Cardiac fibroblast (primary cell): ENCODE data around the gene DNAAF5.

Source experiments
- DNase-seq, 2 donors: peaks; one replicate each; pipeline versions ENCODE4 v3.0.0 to v3.0.0-alpha.2; 2010; ENCODE audit warnings: low read depth in 2 of 2
- H3K4me3 ChIP-seq, 2 donors: replicated peaks in 1 of 2; 1 replicate in 1 of 2; 2 replicates in 1 of 2; pipeline ENCODE4 v1.5.1; 2011; ENCODE audit warnings: low read depth in 2 of 2, low read length in 2 of 2, mild to moderate bottlenecking in 2 of 2, moderate library complexity in 1 of 2
- CTCF ChIP-seq: IDR thresholded peaks from one replicate; pipeline ENCODE4 v1.5.1; 2011; ENCODE audit warnings: low read depth, mild to moderate bottlenecking, low read length, inconsistent platforms

Gene DNAAF5

DNA sequence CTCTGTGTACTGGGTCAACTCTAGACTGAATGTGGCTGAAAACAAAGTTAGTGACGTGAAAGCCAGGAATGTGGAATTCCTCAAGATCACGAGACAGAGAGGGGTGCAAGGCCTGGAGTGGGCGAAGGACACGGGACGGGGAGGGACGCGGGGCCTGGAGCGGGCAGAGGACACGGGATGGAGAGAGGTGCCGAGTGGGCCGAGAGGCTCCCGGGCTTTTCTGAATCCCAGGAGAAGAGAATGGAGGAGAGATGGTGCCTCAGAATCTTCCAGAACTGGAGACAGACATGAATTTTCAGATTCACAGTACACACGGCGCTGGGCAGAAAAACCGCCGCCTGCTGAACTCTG, 51.2 kb downstream of the DNAAF5 start:
- no peak overlapping the region for H3K4me3 ChIP-seq
- no peak for DNase-seq
- no peak for TF ChIP-seq CTCF

DNA sequence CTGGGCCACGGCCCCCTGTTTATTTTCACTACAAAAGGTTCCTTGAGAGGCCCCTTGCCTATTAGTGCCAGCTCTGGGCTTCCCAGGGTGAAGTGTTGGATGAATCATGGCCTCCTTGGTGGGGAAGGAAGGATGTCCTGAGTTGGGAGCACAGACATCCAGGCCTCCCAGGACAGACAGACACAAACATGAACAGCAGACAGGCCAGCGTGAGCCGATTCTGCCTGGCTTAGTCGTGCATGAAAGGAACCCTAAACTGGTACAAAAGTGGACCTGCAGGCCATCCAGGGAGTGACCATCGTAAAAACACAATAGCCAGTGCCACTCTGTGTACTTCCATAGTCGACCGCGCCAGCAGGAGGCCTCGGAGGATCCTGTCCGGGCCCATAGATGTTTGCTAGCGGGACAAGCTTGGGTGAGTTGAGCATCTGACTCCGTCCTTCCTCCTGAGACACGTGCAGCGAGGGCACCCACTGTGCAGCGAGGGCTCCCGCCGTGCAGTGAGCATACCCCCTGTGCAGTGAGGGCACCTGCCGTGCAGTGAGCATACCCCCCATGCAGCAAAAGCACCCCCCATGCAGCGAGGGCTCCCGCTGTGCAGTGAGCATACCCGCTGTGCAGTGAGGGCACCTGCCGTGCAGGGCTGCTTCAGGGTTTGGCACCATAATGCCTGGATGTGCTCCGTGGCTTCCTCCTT, 51.9 kb downstream of the DNAAF5 start:
- H3K4me3 ChIP-seq = no peak overlapping the region
- no peak for DNase-seq
- TF ChIP-seq CTCF = no peak

- no peak for TF ChIP-seq CTCF
- DNase-seq = no peak
- H3K4me3 ChIP-seq = no peak overlapping the region
Measured at GRCh38 chr7:778968-779451, 52.5 kb downstream of the DNAAF5 start.

DNA sequence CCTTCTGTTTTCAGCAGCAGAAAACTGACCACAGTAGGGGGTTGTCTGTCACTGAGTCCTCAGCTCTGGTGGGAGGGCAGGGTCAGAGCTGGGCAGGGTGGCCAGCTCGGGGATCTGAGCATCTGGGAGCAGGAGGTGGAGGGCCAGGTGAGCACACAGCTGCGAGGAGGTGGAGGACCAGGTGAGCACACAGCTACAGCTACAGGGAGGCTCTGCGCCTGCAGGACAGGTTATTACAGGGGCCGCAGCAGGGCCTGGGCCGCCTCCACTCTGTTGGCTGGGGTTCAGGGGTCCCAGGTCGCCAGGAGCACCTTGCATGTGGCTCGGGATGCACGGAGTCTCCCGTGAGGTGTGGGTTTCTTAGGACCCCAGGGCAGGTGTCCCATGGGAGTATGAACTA, 53.0 kb downstream of the DNAAF5 start:
- DNase-seq = no peak
- no peak for TF ChIP-seq CTCF
- no peak overlapping the region for H3K4me3 ChIP-seq

- no peak for DNase-seq
- no peak overlapping the region for H3K4me3 ChIP-seq
- TF ChIP-seq CTCF = no peak
Measured at GRCh38 chr7:780081-780480, 53.6 kb downstream of the DNAAF5 start.

GRCh38 chr7:780516-780915, 54.0 kb downstream of the DNAAF5 start:
- TF ChIP-seq CTCF = no peak
- DNase-seq = no peak
- no peak overlapping the region for H3K4me3 ChIP-seq

- DNase-seq = peak in 1 of 2 donors; percentile 18
- H3K4me3 ChIP-seq = no peak overlapping the region
- TF ChIP-seq CTCF = no peak
Measured at GRCh38 chr7:781186-781849, 54.8 kb downstream of the DNAAF5 start.
